ENCODE data around the gene LTBP1. TPM values are rescaled to one million over a fixed set of nuclear protein-coding genes. Genes with fewer than 3 reads are reported as not detected.

The LTBP1 gene
- total and polyA plus RNA-seq, 2 of the 13 experiments (the other 11 are each of a cell fraction or from before 2014, with no cell fraction given): 0.12 to 0.22 TPM

DNA sequence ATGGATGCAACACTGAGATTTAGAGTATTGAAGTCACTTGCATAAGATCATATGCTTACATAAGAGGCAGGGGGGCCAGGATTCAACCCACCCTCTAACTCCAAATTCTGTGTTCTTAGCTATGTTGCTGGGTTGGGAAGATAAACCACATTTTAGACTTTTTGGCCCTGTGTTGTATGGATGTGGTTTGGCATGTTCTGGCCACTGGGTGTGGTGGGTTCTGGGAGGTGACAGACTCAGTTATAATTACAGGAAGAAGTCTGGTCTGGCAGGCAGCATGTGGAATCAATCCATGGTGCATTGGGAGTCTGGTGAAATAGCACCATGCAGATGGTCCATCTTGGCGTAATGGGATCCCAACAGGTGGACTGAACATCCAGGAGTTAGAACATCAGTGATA lies 138.9 kb downstream of the LTBP1 start:
- Histone ChIP-seq H3K36me3 (replicated peaks in 1 of 2; ENCODE audit: control insufficient read depth in 1 of 2, insufficient read depth in 2 of 2, low read length in 2 of 2) (no peaks in the 10 kb centered on the region), H4K20me1 (ENCODE audit: insufficient read depth, low read length) (no peaks in the 10 kb centered on the region), H3K9me3 (ENCODE audit: low read length) (no peaks in the 10 kb centered on the region), H3K9ac (ENCODE audit: insufficient read depth, low read depth, low read length) (no peak overlapping the region), H3K4me1 (ENCODE audit: insufficient read depth, low read length) (no peaks in the 10 kb centered on the region), H3K27ac (ENCODE audit: extremely low read length, insufficient read depth, low read length) (no peak overlapping the region), H3K27me3 (ENCODE audit: control insufficient read depth in 1 of 2, insufficient read depth in 2 of 2, low read length in 2 of 2) (peaks cover 3 to 18% of the 10 kb centered on the region in 2 experiments; a peak in 2 of 5 replicates), H3K4me3 (replicated peaks in 1 of 3; ENCODE audit: insufficient read depth in 1 of 3, low read depth in 2 of 3, low read length in 3 of 3) (no peak overlapping the region), H2AFZ (ENCODE audit: low read length) (no peak overlapping the region), H3K4me2 (ENCODE audit: low read depth, low read length) (no peak overlapping the region), H3K79me2 (ENCODE audit: insufficient read depth, low read length) (no peaks in the 10 kb centered on the region)
- intact Hi-C loops (cut with micrococcal nuclease; ENCODE audit: unreplicated experiment) (no loop called here), in situ Hi-C loops (cut with HindIII; ENCODE audit: extremely low pct_ligation_motif_present, low pct_unique_long_range_greater_than_20kb) (no loop called here)
- no peak for ATAC-seq
- ChIA-PET CTCF (ENCODE audit: low intra/inter-chr PET ratio, low total read pairs) (no interaction called here), POLR2A (no interaction called here)
- 38% methylated on average over 1 of the region's 1 CpG for WGBS (ENCODE audit: low lambda C conversion rate)
- DNase-seq (ENCODE audit: low spot score): no peak
- TF ChIP-seq ZNF761 (CRISPR knock-in tag; conservative IDR thresholded peaks at IDR 0.05) (no peak), ZC3H13 (CRISPR knock-in tag; IDR thresholded peaks at IDR 0.05) (no peak)
- TF ChIP-seq, protein P1, sequence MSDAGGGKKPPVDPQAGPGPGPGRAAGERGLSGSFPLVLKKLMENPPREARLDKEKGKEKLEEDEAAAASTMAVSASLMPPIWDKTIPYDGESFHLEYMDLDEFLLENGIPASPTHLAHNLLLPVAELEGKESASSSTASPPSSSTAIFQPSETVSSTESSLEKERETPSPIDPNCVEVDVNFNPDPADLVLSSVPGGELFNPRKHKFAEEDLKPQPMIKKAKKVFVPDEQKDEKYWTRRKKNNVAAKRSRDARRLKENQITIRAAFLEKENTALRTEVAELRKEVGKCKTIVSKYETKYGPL (CRISPR knock-in tag; IDR thresholded peaks at IDR 0.05): no peak
- BruUV-seq (replicated peaks): no TSS peak
- FAIRE-seq: no peak

DNA sequence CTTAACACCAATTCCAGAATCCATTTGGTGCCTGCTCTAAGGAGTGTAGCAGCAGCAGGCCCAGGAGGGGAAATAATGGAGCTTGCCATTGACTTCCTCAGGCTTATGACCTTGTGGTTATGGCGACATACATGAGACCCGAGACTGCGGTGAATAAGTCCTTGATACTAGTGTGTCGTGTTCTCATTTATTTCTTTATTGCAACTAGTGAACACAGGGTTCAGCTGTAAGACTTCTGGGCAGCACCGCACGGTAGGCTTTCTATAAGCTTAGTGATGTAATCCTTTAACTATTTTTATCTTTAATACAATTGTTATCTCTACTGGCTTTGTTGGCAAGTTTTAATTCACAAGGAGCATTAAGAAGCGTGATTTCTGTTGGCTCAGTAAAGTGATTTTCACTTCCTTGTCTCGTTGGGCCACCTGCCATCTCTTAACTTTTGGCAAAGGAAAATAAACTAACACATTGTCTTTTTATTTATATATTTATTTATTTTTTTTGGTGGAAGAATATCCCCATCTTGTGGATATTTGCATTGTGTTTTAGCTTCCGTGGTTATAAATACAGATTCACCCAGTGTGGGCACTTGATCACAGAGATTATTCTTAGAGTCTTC lies 139.8 kb downstream of the LTBP1 start:
- Histone ChIP-seq H4K20me1 (ENCODE audit: insufficient read depth, low read length) (no peaks in the 10 kb centered on the region), H3K4me1 (ENCODE audit: insufficient read depth, low read length) (no peaks in the 10 kb centered on the region), H3K9ac (ENCODE audit: insufficient read depth, low read depth, low read length) (no peak overlapping the region), H2AFZ (ENCODE audit: low read length) (no peak overlapping the region), H3K27me3 (ENCODE audit: control insufficient read depth in 1 of 2, insufficient read depth in 2 of 2, low read length in 2 of 2) (peaks cover 3 to 18% of the 10 kb centered on the region in 2 experiments; a peak in 2 of 5 replicates), H3K4me3 (replicated peaks in 1 of 3; ENCODE audit: insufficient read depth in 1 of 3, low read depth in 2 of 3, low read length in 3 of 3) (no peak overlapping the region), H3K9me3 (ENCODE audit: low read length) (no peaks in the 10 kb centered on the region), H3K4me2 (ENCODE audit: low read depth, low read length) (no peak overlapping the region), H3K36me3 (replicated peaks in 1 of 2; ENCODE audit: control insufficient read depth in 1 of 2, insufficient read depth in 2 of 2, low read length in 2 of 2) (no peaks in the 10 kb centered on the region), H3K79me2 (ENCODE audit: insufficient read depth, low read length) (no peaks in the 10 kb centered on the region), H3K27ac (ENCODE audit: extremely low read length, insufficient read depth, low read length) (no peak overlapping the region)
- DNase-seq (ENCODE audit: low spot score) (no peak), FAIRE-seq (no peak), ATAC-seq (no peak)
- BruUV-seq (replicated peaks): no TSS peak
- no peak for TF ChIP-seq GTF3A (CRISPR knock-in tag; conservative IDR thresholded peaks at IDR 0.05)
- no peak for TF ChIP-seq RARA (CRISPR knock-in tag; IDR thresholded peaks at IDR 0.05)
- no peak for TF ChIP-seq ZFP90 (CRISPR knock-in tag; IDR thresholded peaks at IDR 0.05; ENCODE audit: borderline replicate concordance)
- TF ChIP-seq ZNF883 (CRISPR knock-in tag; IDR thresholded peaks at IDR 0.05; ENCODE audit: not compliant biosample characterization): no peak
- TF ChIP-seq WIZ (CRISPR knock-in tag; IDR thresholded peaks at IDR 0.05): no peak
- TF ChIP-seq, protein P2, sequence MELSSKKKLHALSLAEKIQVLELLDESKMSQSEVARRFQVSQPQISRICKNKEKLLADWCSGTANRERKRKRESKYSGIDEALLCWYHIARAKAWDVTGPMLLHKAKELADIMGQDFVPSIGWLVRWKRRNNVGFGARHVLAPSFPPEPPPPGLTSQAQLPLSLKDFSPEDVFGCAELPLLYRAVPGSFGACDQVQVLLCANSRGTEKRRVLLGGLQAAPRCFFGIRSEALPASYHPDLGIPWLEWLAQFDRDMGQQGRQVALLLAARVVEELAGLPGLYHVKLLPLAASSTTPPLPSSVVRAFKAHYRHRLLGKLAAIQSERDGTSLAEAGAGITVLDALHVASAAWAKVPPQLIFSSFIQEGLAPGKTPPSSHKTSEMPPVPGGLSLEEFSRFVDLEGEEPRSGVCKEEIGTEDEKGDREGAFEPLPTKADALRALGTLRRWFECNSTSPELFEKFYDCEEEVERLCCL (CRISPR knock-in tag; IDR thresholded peaks at IDR 0.05; ENCODE audit: borderline replicate concordance): no peak
- TF ChIP-seq PTBP1 (IDR thresholded peaks at IDR 0.05; ENCODE audit: low read depth, low read length, poor library complexity, severe bottlenecking): no peak
- TF ChIP-seq, protein P3, sequence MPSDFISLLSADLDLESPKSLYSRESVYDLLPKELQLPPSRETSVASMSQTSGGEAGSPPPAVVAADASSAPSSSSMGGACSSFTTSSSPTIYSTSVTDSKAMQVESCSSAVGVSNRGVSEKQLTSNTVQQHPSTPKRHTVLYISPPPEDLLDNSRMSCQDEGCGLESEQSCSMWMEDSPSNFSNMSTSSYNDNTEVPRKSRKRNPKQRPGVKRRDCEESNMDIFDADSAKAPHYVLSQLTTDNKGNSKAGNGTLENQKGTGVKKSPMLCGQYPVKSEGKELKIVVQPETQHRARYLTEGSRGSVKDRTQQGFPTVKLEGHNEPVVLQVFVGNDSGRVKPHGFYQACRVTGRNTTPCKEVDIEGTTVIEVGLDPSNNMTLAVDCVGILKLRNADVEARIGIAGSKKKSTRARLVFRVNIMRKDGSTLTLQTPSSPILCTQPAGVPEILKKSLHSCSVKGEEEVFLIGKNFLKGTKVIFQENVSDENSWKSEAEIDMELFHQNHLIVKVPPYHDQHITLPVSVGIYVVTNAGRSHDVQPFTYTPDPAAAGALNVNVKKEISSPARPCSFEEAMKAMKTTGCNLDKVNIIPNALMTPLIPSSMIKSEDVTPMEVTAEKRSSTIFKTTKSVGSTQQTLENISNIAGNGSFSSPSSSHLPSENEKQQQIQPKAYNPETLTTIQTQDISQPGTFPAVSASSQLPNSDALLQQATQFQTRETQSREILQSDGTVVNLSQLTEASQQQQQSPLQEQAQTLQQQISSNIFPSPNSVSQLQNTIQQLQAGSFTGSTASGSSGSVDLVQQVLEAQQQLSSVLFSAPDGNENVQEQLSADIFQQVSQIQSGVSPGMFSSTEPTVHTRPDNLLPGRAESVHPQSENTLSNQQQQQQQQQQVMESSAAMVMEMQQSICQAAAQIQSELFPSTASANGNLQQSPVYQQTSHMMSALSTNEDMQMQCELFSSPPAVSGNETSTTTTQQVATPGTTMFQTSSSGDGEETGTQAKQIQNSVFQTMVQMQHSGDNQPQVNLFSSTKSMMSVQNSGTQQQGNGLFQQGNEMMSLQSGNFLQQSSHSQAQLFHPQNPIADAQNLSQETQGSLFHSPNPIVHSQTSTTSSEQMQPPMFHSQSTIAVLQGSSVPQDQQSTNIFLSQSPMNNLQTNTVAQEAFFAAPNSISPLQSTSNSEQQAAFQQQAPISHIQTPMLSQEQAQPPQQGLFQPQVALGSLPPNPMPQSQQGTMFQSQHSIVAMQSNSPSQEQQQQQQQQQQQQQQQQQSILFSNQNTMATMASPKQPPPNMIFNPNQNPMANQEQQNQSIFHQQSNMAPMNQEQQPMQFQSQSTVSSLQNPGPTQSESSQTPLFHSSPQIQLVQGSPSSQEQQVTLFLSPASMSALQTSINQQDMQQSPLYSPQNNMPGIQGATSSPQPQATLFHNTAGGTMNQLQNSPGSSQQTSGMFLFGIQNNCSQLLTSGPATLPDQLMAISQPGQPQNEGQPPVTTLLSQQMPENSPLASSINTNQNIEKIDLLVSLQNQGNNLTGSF (CRISPR knock-in tag; IDR thresholded peaks at IDR 0.05): no peak
- 31% methylated on average over 9 of the region's 9 CpGs for WGBS (ENCODE audit: low lambda C conversion rate)
- in situ Hi-C loops (cut with HindIII; ENCODE audit: extremely low pct_ligation_motif_present, low pct_unique_long_range_greater_than_20kb) (no loop called here), intact Hi-C loops (cut with micrococcal nuclease; ENCODE audit: unreplicated experiment) (no loop called here)
- ChIA-PET POLR2A (no interaction called here), CTCF (ENCODE audit: low intra/inter-chr PET ratio, low total read pairs) (no interaction called here)

Measured in HepG2 (cell line).